K562 (cell line): Measurements from ENCODE around the gene SURF6. TPM values are rescaled to one million over a fixed set of nuclear protein-coding genes. Genes with fewer than 3 reads are reported as not detected.

ENCODE experiments used
- CBFA2T2 ChIP-seq: fragments of 450-650 bp; conservative IDR thresholded peaks from 2 replicates; pipeline ENCODE4 v1.6.1; 2017; ENCODE audit warnings: mild to moderate bottlenecking
- CCNT2 ChIP-seq: IDR thresholded peaks from 2 replicates; pipeline ENCODE4 v1.6.1; 2011; ENCODE audit warnings: borderline replicate concordance, low read depth, mild to moderate bottlenecking, moderate library complexity, mixed read lengths, low read length; ENCODE audit not compliant: insufficient read length; ENCODE audit errors: extremely low read depth
- EGR1 ChIP-seq: fragments of 450-650 bp; conservative IDR thresholded peaks from 2 replicates; pipeline ENCODE4 v1.6.1; 2017; ENCODE audit warnings: mild to moderate bottlenecking
- ELF2 ChIP-seq: fragments of 250-450 bp; sonication (Bioruptor Pico); IDR thresholded peaks from 2 replicates; pipeline ENCODE4 v1.5.0; 2021; ENCODE audit warnings: mild to moderate bottlenecking
- NCOR1 ChIP-seq: fragments of 450-650 bp; IDR thresholded peaks from 2 replicates; pipeline ENCODE4 v1.6.1; 2016; ENCODE audit warnings: mild to moderate bottlenecking, moderate library complexity
- RBM22 ChIP-seq: fragments of 200-400 bp; formaldehyde crosslinking; IDR thresholded peaks from 2 replicates; pipeline ENCODE4 v1.6.1; 2018; ENCODE audit warnings: low read length, low read depth; ENCODE audit not compliant: poor library complexity, severe bottlenecking
- SMAD2 ChIP-seq: fragments of 150-350 bp; IDR thresholded peaks from 2 replicates; pipeline ENCODE4 v1.6.1; 2014; ENCODE audit warnings: low read depth, mild to moderate bottlenecking, low read length
- U2AF1 ChIP-seq: fragments of 200-400 bp; formaldehyde crosslinking; optimal IDR thresholded peaks from 2 replicates; pipeline ENCODE3; 2017; ENCODE audit warnings: mild to moderate bottlenecking, low read depth, low read length, moderate library complexity
- polyA plus RNA-seq, 8 experiments: library from polyadenylated mRNA; depleted of rRNA in 4 of 8; stranded (reverse) in 5 of 8; unstranded in 3 of 8; fragments of >200 nt; fragmentation: Nextera tagmentation in 2 of 8; fragmentation: Illumina TruSeq in 1 of 8; extraction: Ambion mirVana in 2 of 8; extraction: Trizol in 1 of 8; gene quantifications; 2 replicates each; pipeline versions ENCODE4 v1.2.1 to v1.2.3, GENCODE V29; 2011 to 2014; ENCODE audit warnings: inconsistent platforms in 1 of 8, missing spikeins in 1 of 8
- total RNA-seq, 7 experiments: library from RNA; depleted of rRNA in 6 of 7; stranded (reverse); fragments of >200 nt in 6 of 7; fragmentation: Illumina TruSeq in 2 of 7; extraction: Trizol in 2 of 7; gene quantifications; 2 replicates each; pipeline versions ENCODE4 v1.2.1 to v1.2.3, GENCODE V29; 2011 to 2021; ENCODE audit warnings: low replicate concordance in 1 of 7
- TF ChIP-seq, protein P1 (sequence below): fragments of 200-800 bp; sonication (Bioruptor generic); IDR thresholded peaks from 2 replicates; pipeline ENCODE4 v1.6.1; 2017; ENCODE audit warnings: missing genetic modification characterization, missing compliant biosample characterization
- TF ChIP-seq, protein P2 (sequence below): sonication (generic); formaldehyde crosslinking; IDR thresholded peaks from 2 replicates; pipeline ENCODE4 v1.8.1; 2023; ENCODE audit warnings: mild to moderate bottlenecking, missing genetic modification reagents, moderate library complexity
- TF ChIP-seq, protein P3 (sequence below): sonication (generic); formaldehyde crosslinking; IDR thresholded peaks from 2 replicates; pipeline ENCODE4 v1.8.0; 2022; ENCODE audit warnings: missing genetic modification reagents, mild to moderate bottlenecking, moderate library complexity, borderline replicate concordance
- TF ChIP-seq, protein P4 (sequence below): sonication (generic); formaldehyde crosslinking; IDR thresholded peaks from 2 replicates; pipeline ENCODE4 v1.8.0; 2023; ENCODE audit warnings: mild to moderate bottlenecking, missing genetic modification reagents
- TF ChIP-seq, protein P5 (sequence below): sonication (generic); formaldehyde crosslinking; IDR thresholded peaks from 2 replicates; pipeline ENCODE4 v1.4.0; 2020; ENCODE audit warnings: mild to moderate bottlenecking, missing genetic modification reagents
- TF ChIP-seq, protein P6 (sequence below): fragments of 450-650 bp; IDR thresholded peaks from 2 replicates; pipeline ENCODE4 v1.6.1; 2014; ENCODE audit warnings: low read depth, mild to moderate bottlenecking, moderate library complexity, borderline replicate concordance

SURF6 gene
- total and polyA plus RNA-seq, 9 of the 15 experiments (the other 6 are each of a cell fraction or from before 2014, with no cell fraction given) = 1.4 to 68.3 (median 14.7) TPM

DNA sequence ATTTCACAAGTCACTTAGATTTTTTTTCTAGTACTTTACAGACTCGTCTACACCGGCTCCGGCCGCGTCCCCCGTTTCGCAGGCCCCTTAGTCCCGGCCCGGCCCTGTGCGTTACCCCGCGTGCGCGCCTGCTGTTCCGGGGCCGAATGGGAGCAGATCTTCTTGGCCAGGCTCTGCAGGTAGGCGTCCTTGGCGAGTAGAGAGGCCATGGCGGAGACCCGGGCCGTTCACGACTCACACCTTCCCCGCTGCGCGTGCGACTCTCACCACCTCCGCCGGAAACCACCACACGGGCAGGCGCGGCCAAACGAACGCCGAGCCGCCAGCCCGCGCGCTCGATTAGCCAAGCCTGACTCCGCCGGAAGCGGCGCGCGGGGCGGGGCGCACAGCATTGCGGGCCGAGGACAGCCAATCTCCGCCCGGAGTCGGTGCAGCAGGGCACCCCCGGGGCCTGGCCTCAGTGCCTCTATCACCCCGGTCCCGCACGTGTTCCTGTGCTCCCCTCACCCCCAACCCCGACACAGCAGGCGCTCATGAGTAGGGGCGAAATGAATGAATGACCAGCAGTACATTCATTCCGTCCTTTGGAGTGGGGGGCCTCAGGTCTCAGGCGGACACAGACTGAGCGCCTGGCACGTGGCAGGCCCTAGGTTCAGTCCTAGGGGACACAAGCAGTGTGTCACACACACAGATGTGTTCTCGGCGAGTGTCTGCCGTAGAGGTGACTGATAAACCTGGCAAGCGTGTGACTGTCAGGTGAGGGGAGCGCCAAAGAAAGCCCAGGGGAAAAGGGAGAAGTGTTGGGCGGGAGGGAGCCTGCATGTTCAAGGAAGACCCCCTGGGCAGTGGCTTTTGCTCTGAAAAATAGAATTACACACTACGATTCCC, at the start of gene SURF6 (continued):
- TF ChIP-seq, protein P1, sequence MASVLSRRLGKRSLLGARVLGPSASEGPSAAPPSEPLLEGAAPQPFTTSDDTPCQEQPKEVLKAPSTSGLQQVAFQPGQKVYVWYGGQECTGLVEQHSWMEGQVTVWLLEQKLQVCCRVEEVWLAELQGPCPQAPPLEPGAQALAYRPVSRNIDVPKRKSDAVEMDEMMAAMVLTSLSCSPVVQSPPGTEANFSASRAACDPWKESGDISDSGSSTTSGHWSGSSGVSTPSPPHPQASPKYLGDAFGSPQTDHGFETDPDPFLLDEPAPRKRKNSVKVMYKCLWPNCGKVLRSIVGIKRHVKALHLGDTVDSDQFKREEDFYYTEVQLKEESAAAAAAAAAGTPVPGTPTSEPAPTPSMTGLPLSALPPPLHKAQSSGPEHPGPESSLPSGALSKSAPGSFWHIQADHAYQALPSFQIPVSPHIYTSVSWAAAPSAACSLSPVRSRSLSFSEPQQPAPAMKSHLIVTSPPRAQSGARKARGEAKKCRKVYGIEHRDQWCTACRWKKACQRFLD = peak; percentile 90
- TF ChIP-seq SMAD2 = no peak
- peak; percentile 83 for TF ChIP-seq U2AF1
- peak; percentile 54; the same call in 1 of the 2 replicates for TF ChIP-seq NCOR1
- TF ChIP-seq, protein P2, sequence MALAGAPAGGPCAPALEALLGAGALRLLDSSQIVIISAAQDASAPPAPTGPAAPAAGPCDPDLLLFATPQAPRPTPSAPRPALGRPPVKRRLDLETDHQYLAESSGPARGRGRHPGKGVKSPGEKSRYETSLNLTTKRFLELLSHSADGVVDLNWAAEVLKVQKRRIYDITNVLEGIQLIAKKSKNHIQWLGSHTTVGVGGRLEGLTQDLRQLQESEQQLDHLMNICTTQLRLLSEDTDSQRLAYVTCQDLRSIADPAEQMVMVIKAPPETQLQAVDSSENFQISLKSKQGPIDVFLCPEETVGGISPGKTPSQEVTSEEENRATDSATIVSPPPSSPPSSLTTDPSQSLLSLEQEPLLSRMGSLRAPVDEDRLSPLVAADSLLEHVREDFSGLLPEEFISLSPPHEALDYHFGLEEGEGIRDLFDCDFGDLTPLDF (CRISPR knock-in tag) = peak; percentile 89
- peak; percentile 97 for TF ChIP-seq CCNT2
- peak; percentile 63; the same call in 1 of the 2 replicates for TF ChIP-seq EGR1
- TF ChIP-seq, protein P3, sequence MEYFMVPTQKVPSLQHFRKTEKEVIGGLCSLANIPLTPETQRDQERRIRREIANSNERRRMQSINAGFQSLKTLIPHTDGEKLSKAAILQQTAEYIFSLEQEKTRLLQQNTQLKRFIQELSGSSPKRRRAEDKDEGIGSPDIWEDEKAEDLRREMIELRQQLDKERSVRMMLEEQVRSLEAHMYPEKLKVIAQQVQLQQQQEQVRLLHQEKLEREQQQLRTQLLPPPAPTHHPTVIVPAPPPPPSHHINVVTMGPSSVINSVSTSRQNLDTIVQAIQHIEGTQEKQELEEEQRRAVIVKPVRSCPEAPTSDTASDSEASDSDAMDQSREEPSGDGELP (CRISPR knock-in tag) = peak; percentile 95
- TF ChIP-seq, protein P4, sequence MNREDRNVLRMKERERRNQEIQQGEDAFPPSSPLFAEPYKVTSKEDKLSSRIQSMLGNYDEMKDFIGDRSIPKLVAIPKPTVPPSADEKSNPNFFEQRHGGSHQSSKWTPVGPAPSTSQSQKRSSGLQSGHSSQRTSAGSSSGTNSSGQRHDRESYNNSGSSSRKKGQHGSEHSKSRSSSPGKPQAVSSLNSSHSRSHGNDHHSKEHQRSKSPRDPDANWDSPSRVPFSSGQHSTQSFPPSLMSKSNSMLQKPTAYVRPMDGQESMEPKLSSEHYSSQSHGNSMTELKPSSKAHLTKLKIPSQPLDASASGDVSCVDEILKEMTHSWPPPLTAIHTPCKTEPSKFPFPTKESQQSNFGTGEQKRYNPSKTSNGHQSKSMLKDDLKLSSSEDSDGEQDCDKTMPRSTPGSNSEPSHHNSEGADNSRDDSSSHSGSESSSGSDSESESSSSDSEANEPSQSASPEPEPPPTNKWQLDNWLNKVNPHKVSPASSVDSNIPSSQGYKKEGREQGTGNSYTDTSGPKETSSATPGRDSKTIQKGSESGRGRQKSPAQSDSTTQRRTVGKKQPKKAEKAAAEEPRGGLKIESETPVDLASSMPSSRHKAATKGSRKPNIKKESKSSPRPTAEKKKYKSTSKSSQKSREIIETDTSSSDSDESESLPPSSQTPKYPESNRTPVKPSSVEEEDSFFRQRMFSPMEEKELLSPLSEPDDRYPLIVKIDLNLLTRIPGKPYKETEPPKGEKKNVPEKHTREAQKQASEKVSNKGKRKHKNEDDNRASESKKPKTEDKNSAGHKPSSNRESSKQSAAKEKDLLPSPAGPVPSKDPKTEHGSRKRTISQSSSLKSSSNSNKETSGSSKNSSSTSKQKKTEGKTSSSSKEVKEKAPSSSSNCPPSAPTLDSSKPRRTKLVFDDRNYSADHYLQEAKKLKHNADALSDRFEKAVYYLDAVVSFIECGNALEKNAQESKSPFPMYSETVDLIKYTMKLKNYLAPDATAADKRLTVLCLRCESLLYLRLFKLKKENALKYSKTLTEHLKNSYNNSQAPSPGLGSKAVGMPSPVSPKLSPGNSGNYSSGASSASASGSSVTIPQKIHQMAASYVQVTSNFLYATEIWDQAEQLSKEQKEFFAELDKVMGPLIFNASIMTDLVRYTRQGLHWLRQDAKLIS (CRISPR knock-in tag) = peak; percentile 78
- TF ChIP-seq, protein P5, sequence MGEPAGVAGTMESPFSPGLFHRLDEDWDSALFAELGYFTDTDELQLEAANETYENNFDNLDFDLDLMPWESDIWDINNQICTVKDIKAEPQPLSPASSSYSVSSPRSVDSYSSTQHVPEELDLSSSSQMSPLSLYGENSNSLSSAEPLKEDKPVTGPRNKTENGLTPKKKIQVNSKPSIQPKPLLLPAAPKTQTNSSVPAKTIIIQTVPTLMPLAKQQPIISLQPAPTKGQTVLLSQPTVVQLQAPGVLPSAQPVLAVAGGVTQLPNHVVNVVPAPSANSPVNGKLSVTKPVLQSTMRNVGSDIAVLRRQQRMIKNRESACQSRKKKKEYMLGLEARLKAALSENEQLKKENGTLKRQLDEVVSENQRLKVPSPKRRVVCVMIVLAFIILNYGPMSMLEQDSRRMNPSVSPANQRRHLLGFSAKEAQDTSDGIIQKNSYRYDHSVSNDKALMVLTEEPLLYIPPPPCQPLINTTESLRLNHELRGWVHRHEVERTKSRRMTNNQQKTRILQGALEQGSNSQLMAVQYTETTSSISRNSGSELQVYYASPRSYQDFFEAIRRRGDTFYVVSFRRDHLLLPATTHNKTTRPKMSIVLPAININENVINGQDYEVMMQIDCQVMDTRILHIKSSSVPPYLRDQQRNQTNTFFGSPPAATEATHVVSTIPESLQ (CRISPR knock-in tag) = peak; percentile 92; the same call in 1 of the 2 replicates
- TF ChIP-seq, protein P6, sequence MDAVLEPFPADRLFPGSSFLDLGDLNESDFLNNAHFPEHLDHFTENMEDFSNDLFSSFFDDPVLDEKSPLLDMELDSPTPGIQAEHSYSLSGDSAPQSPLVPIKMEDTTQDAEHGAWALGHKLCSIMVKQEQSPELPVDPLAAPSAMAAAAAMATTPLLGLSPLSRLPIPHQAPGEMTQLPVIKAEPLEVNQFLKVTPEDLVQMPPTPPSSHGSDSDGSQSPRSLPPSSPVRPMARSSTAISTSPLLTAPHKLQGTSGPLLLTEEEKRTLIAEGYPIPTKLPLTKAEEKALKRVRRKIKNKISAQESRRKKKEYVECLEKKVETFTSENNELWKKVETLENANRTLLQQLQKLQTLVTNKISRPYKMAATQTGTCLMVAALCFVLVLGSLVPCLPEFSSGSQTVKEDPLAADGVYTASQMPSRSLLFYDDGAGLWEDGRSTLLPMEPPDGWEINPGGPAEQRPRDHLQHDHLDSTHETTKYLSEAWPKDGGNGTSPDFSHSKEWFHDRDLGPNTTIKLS = peak; percentile 47; the same call in 1 of the 2 replicates
- TF ChIP-seq ELF2 (CRISPR knock-in tag) = peak; percentile 87
- peak; percentile 86 for TF ChIP-seq RBM22
- 0 out of 2 replicates have a peak, but pooled peaks have one; percentile 11 for TF ChIP-seq CBFA2T2
